Upper lobe of left lung (tissue), 6 donors: ENCODE results near the gene LAIR2. TPM values are rescaled to one million over a fixed set of nuclear protein-coding genes. Genes with fewer than 3 reads are reported as not detected.
"Not testable (repeated sequence)": the region's sequence is repeated elsewhere in the genome, so short reads cannot be mapped to it uniquely, and the experiment has no call there.

Experiments
- ATAC-seq, 2 donors: fragments of 200-7000 bp; cut with Tn5 transposase; one replicate each; pipeline ENCODE4 v1.9.1; 2022; ENCODE audit warnings: mild to moderate bottlenecking in 2 of 2, moderate library complexity in 2 of 2; ENCODE audit not compliant: low FRiP score in 2 of 2
- DNase-seq, 2 donors: peaks; one replicate each; pipeline ENCODE4 v3.0.0-alpha.2; 2019 to 2020
- H3K27ac ChIP-seq, 4 donors: fragments of 200-600 bp; sonication (generic); one replicate each; pipeline ENCODE4 v1.5.1; 2016 to 2019
- H3K27me3 ChIP-seq, 4 donors: fragments of 200-600 bp; sonication (generic); one replicate each; pipeline ENCODE4 v1.5.1; 2017 to 2019
- H3K36me3 ChIP-seq, 4 donors: fragments of 200-600 bp; sonication (generic); one replicate each; pipeline ENCODE4 v1.5.1; 2016 to 2019
- H3K4me1 ChIP-seq, 4 donors: fragments of 200-600 bp; sonication (generic); one replicate each; pipeline ENCODE4 v1.5.1; 2018 to 2019
- H3K4me3 ChIP-seq, 4 donors: fragments of 200-600 bp; sonication (generic); one replicate each; pipeline ENCODE4 v1.5.1; 2017 to 2019; ENCODE audit warnings: mild to moderate bottlenecking in 2 of 4, moderate library complexity in 1 of 4
- H3K9me3 ChIP-seq, 4 donors: fragments of 200-600 bp; sonication (generic); one replicate each; pipeline ENCODE4 v1.5.1; 2018 to 2019
- EP300 ChIP-seq, 4 donors: sonication (generic); formaldehyde crosslinking; IDR thresholded peaks; one replicate each; pipeline ENCODE4 v1.5.1; 2017; ENCODE audit warnings: antibody characterized with exemption in 4 of 4, control low read depth in 2 of 4
- POLR2A ChIP-seq, 4 donors: fragments of 450-650 bp; IDR thresholded peaks; one replicate each; pipeline ENCODE4 v1.5.1; 2016 to 2017; ENCODE audit warnings: antibody characterized with exemption in 4 of 4, mild to moderate bottlenecking in 2 of 4
- POLR2AphosphoS5 ChIP-seq, 2 donors: sonication (generic); formaldehyde crosslinking; IDR thresholded peaks; one replicate each; pipeline ENCODE4 v1.5.1; 2017; ENCODE audit warnings: antibody characterized with exemption in 2 of 2
- WGBS, 2 donors: methylation state at CpG; one replicate each; pipeline ENCODE4 v1.1.5; 2017 to 2018; 5-methylcytosine and 5-hydroxymethylcytosine counted together
- total RNA-seq, 6 donors: library from RNA; depleted of rRNA in 4 of 6; stranded (reverse); fragments of >200 nt in 4 of 6; gene quantifications; one replicate each; pipeline versions ENCODE4 v1.1.0 to v1.2.1, GENCODE V29; 2016 to 2021
- TF ChIP-seq, protein P1 (sequence below), 6 experiments: fragments of 450-650 bp in 4 of 6; fragments of 200-600 bp in 2 of 6; sonication (generic) in 2 of 6; IDR thresholded peaks; one replicate each; pipeline ENCODE4 v1.5.1; 2016 to 2019; ENCODE audit warnings: antibody characterized with exemption in 6 of 6
- donor health status: DM: no; HTN: no; CAD: no; lungs with moderate emphysema.
- donor health status: DM: no; HTN: yes; CAD: no; lungs with severe emphysema.

LAIR2 gene
- total RNA-seq, 6 donors from 2014 or later, result not detected

DNA sequence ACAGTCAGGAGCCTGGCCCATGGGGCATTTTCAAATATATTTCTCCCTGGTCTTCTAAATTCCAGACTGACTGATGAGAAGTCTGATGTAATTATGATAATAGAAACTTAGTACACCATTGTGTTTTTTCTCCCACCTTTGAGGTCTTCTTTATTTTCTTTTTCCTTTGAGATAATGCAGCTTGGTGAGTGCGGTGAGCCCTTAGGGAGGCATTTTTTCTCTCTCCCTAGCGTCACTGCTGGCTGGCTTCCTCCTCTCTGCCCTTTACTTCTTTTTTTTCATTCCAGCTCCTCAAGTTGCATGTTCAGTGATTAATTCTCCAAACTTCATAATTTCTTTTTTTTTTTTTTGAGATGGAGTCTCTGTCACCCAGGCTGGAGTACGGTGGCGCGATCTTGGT lies 16.8 kb upstream of the LAIR2 start:
- Histone ChIP-seq H3K36me3 (no peaks in the 10 kb centered on the region), H3K27me3 (no peaks in the 10 kb centered on the region), H3K4me1 (peaks cover 0 to 6% (median 0%) of the 10 kb centered on the region in 4 donors), H3K27ac (no peak overlapping the region), H3K4me3 (no peak overlapping the region), H3K9me3 (no peaks in the 10 kb centered on the region)
- 62 to 65% methylated on average over 5 of the region's 5 CpGs for WGBS, 2 donors
- TF ChIP-seq POLR2A (IDR thresholded peaks at IDR 0.05) (no peak), EP300 (IDR thresholded peaks at IDR 0.05) (no peak), POLR2AphosphoS5 (IDR thresholded peaks at IDR 0.05) (no peak)
- TF ChIP-seq, protein P1, sequence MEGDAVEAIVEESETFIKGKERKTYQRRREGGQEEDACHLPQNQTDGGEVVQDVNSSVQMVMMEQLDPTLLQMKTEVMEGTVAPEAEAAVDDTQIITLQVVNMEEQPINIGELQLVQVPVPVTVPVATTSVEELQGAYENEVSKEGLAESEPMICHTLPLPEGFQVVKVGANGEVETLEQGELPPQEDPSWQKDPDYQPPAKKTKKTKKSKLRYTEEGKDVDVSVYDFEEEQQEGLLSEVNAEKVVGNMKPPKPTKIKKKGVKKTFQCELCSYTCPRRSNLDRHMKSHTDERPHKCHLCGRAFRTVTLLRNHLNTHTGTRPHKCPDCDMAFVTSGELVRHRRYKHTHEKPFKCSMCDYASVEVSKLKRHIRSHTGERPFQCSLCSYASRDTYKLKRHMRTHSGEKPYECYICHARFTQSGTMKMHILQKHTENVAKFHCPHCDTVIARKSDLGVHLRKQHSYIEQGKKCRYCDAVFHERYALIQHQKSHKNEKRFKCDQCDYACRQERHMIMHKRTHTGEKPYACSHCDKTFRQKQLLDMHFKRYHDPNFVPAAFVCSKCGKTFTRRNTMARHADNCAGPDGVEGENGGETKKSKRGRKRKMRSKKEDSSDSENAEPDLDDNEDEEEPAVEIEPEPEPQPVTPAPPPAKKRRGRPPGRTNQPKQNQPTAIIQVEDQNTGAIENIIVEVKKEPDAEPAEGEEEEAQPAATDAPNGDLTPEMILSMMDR (IDR thresholded peaks at IDR 0.05), result no peak
- ATAC-seq (no peak), DNase-seq (no peak)

DNA sequence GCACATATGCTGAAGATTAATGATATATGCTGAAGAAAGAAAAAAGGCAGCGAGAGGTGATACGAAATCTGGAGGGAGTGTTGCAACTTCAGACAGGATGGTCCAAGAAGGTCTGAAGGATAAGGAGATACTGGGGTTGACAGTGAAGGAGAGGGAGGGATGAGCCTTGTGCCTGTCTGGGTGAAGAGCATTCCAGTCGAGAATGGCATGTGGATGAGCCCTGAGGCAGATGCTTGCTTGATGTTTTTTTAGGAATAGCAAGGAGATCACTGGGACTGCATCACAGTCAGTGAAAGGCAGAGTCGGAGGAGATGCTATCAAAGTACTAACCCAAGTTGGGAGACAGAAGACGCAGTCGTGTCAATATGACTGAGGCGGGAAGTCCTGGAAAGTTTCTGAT lies 13.3 kb upstream of the LAIR2 start:
- WGBS, 2 donors, result 64 to 68% methylated on average over 7 of the region's 7 CpGs
- TF ChIP-seq, protein P1 (IDR thresholded peaks at IDR 0.05), result no peak
- TF ChIP-seq POLR2AphosphoS5 (IDR thresholded peaks at IDR 0.05) (no peak), EP300 (IDR thresholded peaks at IDR 0.05) (no peak), POLR2A (IDR thresholded peaks at IDR 0.05) (no peak)
- Histone ChIP-seq H3K4me1 (no peaks in the 10 kb centered on the region), H3K27me3 (no peaks in the 10 kb centered on the region), H3K27ac (no peak overlapping the region), H3K9me3 (no peaks in the 10 kb centered on the region), H3K4me3 (no peak overlapping the region), H3K36me3 (no peaks in the 10 kb centered on the region)
- no peak for ATAC-seq
- DNase-seq, result no peak

DNA sequence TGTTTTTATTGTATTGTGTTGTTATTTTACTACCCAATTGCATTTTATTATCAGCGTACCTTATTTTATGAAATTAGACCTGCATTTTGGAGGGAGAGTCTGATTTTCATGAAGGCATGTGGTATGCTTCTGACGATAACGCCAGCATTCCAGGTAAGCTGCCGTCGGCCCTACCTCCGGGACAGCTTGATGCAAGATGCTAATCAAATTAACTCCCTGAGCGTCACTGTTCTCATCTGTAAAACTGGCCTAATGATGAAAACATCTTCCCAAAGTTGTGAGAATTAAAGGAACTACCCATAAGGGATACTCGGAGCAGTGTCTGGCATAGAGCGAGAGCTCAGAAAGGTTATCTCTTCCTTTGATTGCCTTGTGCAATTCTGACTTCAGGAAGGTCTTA lies 12.9 kb upstream of the LAIR2 start:
- Histone ChIP-seq H3K9me3 (no peaks in the 10 kb centered on the region), H3K4me1 (no peaks in the 10 kb centered on the region), H3K36me3 (no peaks in the 10 kb centered on the region), H3K27me3 (no peaks in the 10 kb centered on the region), H3K27ac (no peak overlapping the region), H3K4me3 (no peak overlapping the region)
- TF ChIP-seq POLR2A (IDR thresholded peaks at IDR 0.05) (no peak), POLR2AphosphoS5 (IDR thresholded peaks at IDR 0.05) (no peak), EP300 (IDR thresholded peaks at IDR 0.05) (no peak)
- no peak for ATAC-seq
- 64 to 65% methylated on average over 9 of the region's 9 CpGs for WGBS, 2 donors
- DNase-seq, result no peak

DNA sequence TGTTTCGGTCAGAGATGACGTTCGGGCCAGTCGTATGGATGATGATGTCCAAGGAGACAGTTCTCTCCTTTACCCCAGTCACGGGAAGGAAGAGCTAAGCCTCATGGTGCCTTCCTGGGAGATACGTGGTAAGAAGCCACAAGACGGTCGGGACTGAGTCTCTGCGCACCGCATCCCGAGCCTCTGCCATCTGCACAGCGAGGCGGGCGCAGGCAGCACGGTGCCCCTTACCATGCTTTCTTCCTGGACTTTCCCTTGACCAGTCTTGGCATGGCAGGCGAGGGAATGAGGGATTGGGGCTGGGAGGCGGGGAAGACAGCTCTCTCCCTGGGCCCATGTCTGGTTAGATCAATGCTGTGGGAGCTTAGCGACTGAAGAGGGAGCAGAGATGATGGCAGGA lies 10.1 kb upstream of the LAIR2 start:
- Histone ChIP-seq H3K4me1 (no peaks in the 10 kb centered on the region), H3K27ac (no peak overlapping the region), H3K9me3 (no peaks in the 10 kb centered on the region), H3K27me3 (no peaks in the 10 kb centered on the region), H3K36me3 (no peaks in the 10 kb centered on the region), H3K4me3 (no peak overlapping the region)
- ATAC-seq (peak; percentile 17 to 46), DNase-seq (peak in 1 of 2 donors; percentile 47)
- WGBS, 2 donors, result 79 to 82% methylated on average over 17 to 18 of the region's 18 CpGs
- no peak for TF ChIP-seq POLR2AphosphoS5 (IDR thresholded peaks at IDR 0.05)
- no peak for TF ChIP-seq POLR2A (IDR thresholded peaks at IDR 0.05)
- TF ChIP-seq, protein P1 (IDR thresholded peaks at IDR 0.05), result no peak
- TF ChIP-seq EP300 (IDR thresholded peaks at IDR 0.05), result no peak

DNA sequence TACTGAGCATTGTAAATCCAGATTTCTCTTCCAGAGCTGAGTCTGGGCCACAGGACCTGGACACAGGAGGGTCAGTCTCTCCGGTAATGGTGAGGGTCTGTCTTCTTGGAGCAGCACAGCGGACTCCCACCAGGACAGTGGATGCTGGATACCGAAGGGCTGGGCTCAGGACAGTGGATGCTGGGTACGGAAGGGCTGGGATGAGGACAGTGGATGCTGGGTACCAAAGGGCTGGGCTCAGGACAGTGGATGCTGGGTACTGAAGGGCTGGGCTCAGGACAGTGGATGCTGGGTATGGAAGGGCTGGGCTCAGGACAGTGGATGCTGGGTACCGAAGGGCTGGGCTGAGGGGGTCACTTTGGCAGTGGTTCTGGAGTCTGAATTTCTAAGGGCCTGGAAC lies 9.6 kb upstream of the LAIR2 start:
- not testable (repeated sequence) for H3K27ac ChIP-seq, H3K9me3 ChIP-seq, H3K36me3 ChIP-seq, H3K27me3 ChIP-seq, H3K4me3 ChIP-seq, H3K4me1 ChIP-seq, DNase-seq
- peak in 1 of 2 donors; percentile 34 for ATAC-seq
- WGBS, 2 donors, result 80 to 87% methylated on average over 5 of the region's 5 CpGs

DNA sequence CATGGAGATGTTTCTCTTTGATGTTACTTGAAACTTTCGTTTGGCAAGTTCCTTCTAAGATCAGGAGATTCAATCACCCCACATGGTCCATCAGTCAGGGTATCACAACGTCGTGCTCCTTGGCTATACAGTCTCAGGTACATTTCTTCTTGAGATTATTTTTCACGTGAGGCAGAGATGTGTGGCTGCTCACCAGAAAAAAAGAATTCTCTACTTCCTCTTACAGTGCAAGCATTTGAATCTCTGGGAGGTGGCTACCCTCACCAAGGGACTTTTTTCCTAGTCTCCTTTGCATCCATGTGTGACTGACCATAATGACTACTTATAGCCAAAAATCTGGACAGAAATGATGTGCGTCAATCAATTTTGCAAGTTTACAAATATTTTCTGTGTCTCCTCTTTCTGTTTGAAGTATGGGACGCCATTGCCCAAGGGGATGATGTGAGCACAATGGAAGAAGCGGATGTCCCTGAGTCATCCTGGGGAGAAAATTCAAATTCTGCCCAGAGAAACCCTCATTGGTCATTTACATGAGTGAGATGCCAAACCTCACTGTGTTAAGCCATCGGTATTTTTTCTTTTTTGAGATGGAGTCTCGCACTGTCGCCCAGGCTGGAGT lies 8.6 kb upstream of the LAIR2 start:
- no peak for ATAC-seq
- no peaks in the 10 kb centered on the region for H3K27me3 ChIP-seq
- 80 to 82% methylated on average over 10 of the region's 10 CpGs for WGBS, 2 donors

DNA sequence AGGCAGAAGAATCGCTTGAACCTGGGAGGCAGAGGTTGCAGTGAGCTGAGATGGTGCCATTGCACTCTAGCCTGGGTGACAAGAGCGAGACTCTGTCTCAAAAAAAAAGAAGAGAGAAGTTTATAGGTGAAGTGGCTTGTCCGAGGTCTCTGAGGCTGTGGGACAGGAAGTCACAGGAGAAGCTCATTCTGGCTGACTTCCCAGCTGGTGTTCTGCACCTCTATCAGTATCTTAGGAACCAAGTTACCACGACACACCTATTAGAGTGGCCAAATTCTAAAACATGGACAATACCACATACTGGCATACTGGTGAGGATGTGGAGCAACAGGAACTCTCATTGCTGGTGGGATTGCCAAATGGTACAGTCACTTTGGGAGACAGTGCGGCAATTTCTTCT lies 7.3 kb upstream of the LAIR2 start:
- not testable (repeated sequence) for DNase-seq

More for the DNA sequence above, 8.6 kb upstream of the LAIR2 start:
- TF ChIP-seq, protein P1 (IDR thresholded peaks at IDR 0.05), result no peak
- no peak for TF ChIP-seq POLR2A (IDR thresholded peaks at IDR 0.05)
- no peak for TF ChIP-seq POLR2AphosphoS5 (IDR thresholded peaks at IDR 0.05)
- H3K4me1 ChIP-seq, result no peaks in the 10 kb centered on the region
- no peaks in the 10 kb centered on the region for H3K9me3 ChIP-seq
- no peak overlapping the region for H3K4me3 ChIP-seq
- H3K36me3 ChIP-seq, result no peaks in the 10 kb centered on the region
- DNase-seq, result no peak
- no peak overlapping the region for H3K27ac ChIP-seq

DNA sequence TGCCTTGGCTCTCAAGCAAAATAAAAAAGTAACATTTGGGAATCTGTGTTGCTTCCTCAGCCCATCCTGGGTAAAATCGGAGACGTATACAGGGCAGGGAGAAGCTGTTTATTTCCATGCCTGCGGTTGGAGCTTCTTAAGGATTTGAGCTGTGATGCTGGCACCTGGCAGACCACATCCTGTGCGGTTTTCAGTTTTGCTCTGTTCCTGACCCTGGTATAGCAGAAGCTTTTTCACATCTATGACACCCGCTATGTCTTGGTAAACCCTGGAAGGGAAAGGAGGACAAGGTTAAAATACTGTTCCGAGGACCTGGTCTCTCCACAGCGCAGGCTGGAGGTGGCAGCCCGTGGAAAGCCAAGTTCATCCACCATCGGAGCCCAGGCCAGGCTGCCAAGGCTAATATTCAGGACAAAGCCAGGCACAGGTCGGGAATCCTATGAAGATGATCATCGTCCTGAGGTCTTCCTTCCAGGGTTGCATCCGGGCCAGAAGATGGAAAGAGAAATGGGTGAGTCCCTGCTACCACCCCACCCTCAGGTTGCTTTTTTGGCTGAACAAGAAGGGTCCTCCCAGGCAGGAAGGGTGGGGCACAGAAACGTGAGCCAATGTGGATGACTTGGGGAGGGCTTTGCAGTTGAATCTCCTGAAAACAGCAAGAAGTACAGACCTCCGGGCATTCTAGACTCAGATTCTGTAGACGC lies 4.7 kb upstream of the LAIR2 start:
- not testable (repeated sequence) for H3K27me3 ChIP-seq, H3K9me3 ChIP-seq, H3K27ac ChIP-seq, H3K4me1 ChIP-seq, H3K4me3 ChIP-seq, ATAC-seq, H3K36me3 ChIP-seq, DNase-seq
- 49 to 69% methylated on average over 4 to 5 of the region's 15 CpGs for WGBS, 2 donors

More for the DNA sequence above, 7.3 kb upstream of the LAIR2 start:
- H3K9me3 ChIP-seq, H3K27ac ChIP-seq, H3K4me3 ChIP-seq, H3K27me3 ChIP-seq, H3K4me1 ChIP-seq, H3K36me3 ChIP-seq, ATAC-seq: not testable (repeated sequence)
- 50 to 56% methylated on average over 5 of the region's 5 CpGs for WGBS, 2 donors
